HEK293 (cell line): ENCODE measurements around the gene NMRK2.
"Not testable (repeated sequence)": the region's sequence is repeated elsewhere in the genome, so short reads cannot be mapped to it uniquely, and the experiment has no call there.

Experiments used
- CTCF ChIA-PET: fragments of 350-600 bp; formaldehyde crosslinking; extraction: SDS; loops from one replicate; lab custom pipeline; 2021; ENCODE audit warnings: antibody characterized with exemption; lab: Yijun Ruan, JAX
- POLR2A ChIA-PET: fragments of 300-600 bp; formaldehyde crosslinking; extraction: SDS; loops from one replicate; lab custom pipeline; 2020; ENCODE audit warnings: antibody characterized with exemption, inconsistent platforms; lab: Yijun Ruan, JAX
- H3K27ac ChIP-seq: fragments of 200-500 bp; sonication (Bioruptor generic); 2 replicates; pipeline ENCODE4 v1.5.1; 2014; ENCODE audit warnings: low read depth, low read length, control low read depth, inconsistent platforms; ENCODE audit errors: extremely low read depth
- H3K36me3 ChIP-seq, 2 experiments: fragments of 200-500 bp in 1 of 2; sonication (Bioruptor generic) in 1 of 2; 1 replicate in 1 of 2; 2 replicates in 1 of 2; pipeline ENCODE4 v1.5.1; 2014 to 2017; ENCODE audit warnings: inconsistent platforms in 2 of 2, low read length in 2 of 2; ENCODE audit not compliant: control insufficient read depth in 2 of 2, insufficient read depth in 1 of 2
- H3K4me1 ChIP-seq: fragments of 200-500 bp; sonication (Bioruptor generic); 2 replicates; pipeline ENCODE4 v1.5.1; 2014; ENCODE audit warnings: mild to moderate bottlenecking, low read length, inconsistent platforms; ENCODE audit not compliant: control insufficient read depth, insufficient read depth
- H3K4me3 ChIP-seq: 2 replicates; pipeline ENCODE4 v1.5.1; 2011; ENCODE audit warnings: low read depth, mild to moderate bottlenecking, control low read depth, low read length, moderate library complexity
- H3K9me3 ChIP-seq: fragments of 200-500 bp; sonication (Bioruptor generic); 2 replicates; pipeline ENCODE4 v1.5.1; 2014; ENCODE audit warnings: low read depth, low read length, inconsistent platforms; ENCODE audit not compliant: control insufficient read depth, insufficient read depth
- EGR2 ChIP-seq: fragments of 450-650 bp; formaldehyde crosslinking; IDR thresholded peaks from 2 replicates; pipeline ENCODE4 v1.5.1; 2016; ENCODE audit warnings: low read depth, missing biosample characterization, missing genetic modification characterization
- FEZF1 ChIP-seq: fragments of 450-650 bp; formaldehyde crosslinking; IDR thresholded peaks from 2 replicates; pipeline ENCODE4 v1.5.1; 2016; ENCODE audit warnings: missing biosample characterization, missing genetic modification characterization
- GLIS1 ChIP-seq: fragments of 450-650 bp; formaldehyde crosslinking; IDR thresholded peaks from 2 replicates; pipeline ENCODE4 v1.5.1; 2016; ENCODE audit warnings: missing biosample characterization, missing genetic modification characterization
- HOXA7 ChIP-seq: sonication (generic); formaldehyde crosslinking; IDR thresholded peaks from 2 replicates; pipeline ENCODE4 v1.8.1; 2022; ENCODE audit warnings: missing genetic modification reagents, borderline replicate concordance
- KLF17 ChIP-seq: fragments of 450-650 bp; formaldehyde crosslinking; IDR thresholded peaks from 2 replicates; pipeline ENCODE4 v1.5.1; 2016; ENCODE audit warnings: missing biosample characterization, missing genetic modification characterization
- YY2 ChIP-seq: fragments of 450-650 bp; formaldehyde crosslinking; IDR thresholded peaks from 2 replicates; pipeline ENCODE4 v1.5.1; 2016; ENCODE audit warnings: missing biosample characterization, missing genetic modification characterization
- ZFHX2 ChIP-seq: fragments of 450-650 bp; formaldehyde crosslinking; conservative IDR thresholded peaks from 2 replicates; pipeline ENCODE4 v1.5.1; 2016; ENCODE audit warnings: missing biosample characterization, missing genetic modification characterization
- ZFP41 ChIP-seq: fragments of 450-650 bp; formaldehyde crosslinking; IDR thresholded peaks from 2 replicates; pipeline ENCODE4 v1.5.1; 2016; ENCODE audit warnings: missing biosample characterization, missing genetic modification characterization, borderline replicate concordance
- ZIC2 ChIP-seq: fragments of 450-650 bp; formaldehyde crosslinking; IDR thresholded peaks from 2 replicates; pipeline ENCODE4 v1.5.1; 2016; ENCODE audit warnings: missing biosample characterization, missing genetic modification characterization
- ZNF121 ChIP-seq: fragments of 450-650 bp; formaldehyde crosslinking; IDR thresholded peaks from 2 replicates; pipeline ENCODE4 v1.5.1; 2016; ENCODE audit warnings: missing biosample characterization, missing genetic modification characterization
- ZNF169 ChIP-seq: fragments of 450-650 bp; formaldehyde crosslinking; IDR thresholded peaks from 2 replicates; pipeline ENCODE4 v1.5.1; 2016; ENCODE audit warnings: missing biosample characterization, missing genetic modification characterization
- ZNF19 ChIP-seq: fragments of 450-650 bp; formaldehyde crosslinking; IDR thresholded peaks from 2 replicates; pipeline ENCODE4; 2016; ENCODE audit warnings: missing biosample characterization, missing genetic modification characterization, low read depth
- ZNF2 ChIP-seq: fragments of 450-650 bp; formaldehyde crosslinking; IDR thresholded peaks from 2 replicates; pipeline ENCODE4 v1.5.1; 2016; ENCODE audit warnings: missing biosample characterization, missing genetic modification characterization
- ZNF23 ChIP-seq: fragments of 450-650 bp; formaldehyde crosslinking; IDR thresholded peaks from 2 replicates; pipeline ENCODE4 v1.5.1; 2016; ENCODE audit warnings: missing biosample characterization, missing genetic modification characterization, borderline replicate concordance
- ZNF366 ChIP-seq: fragments of 450-650 bp; formaldehyde crosslinking; conservative IDR thresholded peaks from 2 replicates; pipeline ENCODE4 v1.5.1; 2016; ENCODE audit warnings: missing biosample characterization, missing genetic modification characterization
- ZNF501 ChIP-seq: fragments of 450-650 bp; formaldehyde crosslinking; IDR thresholded peaks from 2 replicates; pipeline ENCODE4 v1.5.1; 2016; ENCODE audit warnings: missing biosample characterization, missing genetic modification characterization
- ZNF560 ChIP-seq: fragments of 450-650 bp; formaldehyde crosslinking; IDR thresholded peaks from 2 replicates; pipeline ENCODE4 v1.5.1; 2017; ENCODE audit warnings: missing biosample characterization, missing genetic modification characterization, borderline replicate concordance
- ZNF585B ChIP-seq: fragments of 450-650 bp; formaldehyde crosslinking; IDR thresholded peaks from 2 replicates; pipeline ENCODE4 v1.5.1; 2016; ENCODE audit warnings: missing biosample characterization, missing genetic modification characterization
- ZNF596 ChIP-seq: fragments of 450-650 bp; IDR thresholded peaks from 2 replicates; pipeline ENCODE4 v1.5.0; 2018; ENCODE audit warnings: missing biosample characterization, mild to moderate bottlenecking, missing genetic modification characterization, moderate library complexity
- ZNF776 ChIP-seq: fragments of 450-650 bp; formaldehyde crosslinking; IDR thresholded peaks from 2 replicates; pipeline ENCODE4 v1.5.0; 2017; ENCODE audit warnings: missing biosample characterization, missing genetic modification characterization, borderline replicate concordance
- TF ChIP-seq, protein P1 (sequence below): fragments of 450-650 bp; formaldehyde crosslinking; IDR thresholded peaks from 2 replicates; pipeline ENCODE4 v1.5.1; 2016; ENCODE audit warnings: missing biosample characterization, missing genetic modification characterization
- TF ChIP-seq, protein P2 (sequence below): fragments of 450-650 bp; formaldehyde crosslinking; IDR thresholded peaks from 2 replicates; pipeline ENCODE4 v1.5.1; 2016; ENCODE audit warnings: missing biosample characterization, missing genetic modification characterization
- TF ChIP-seq, protein P3 (sequence below): fragments of 450-650 bp; formaldehyde crosslinking; IDR thresholded peaks from 2 replicates; pipeline ENCODE4 v1.5.1; 2016; ENCODE audit warnings: missing biosample characterization, missing genetic modification characterization

NMRK2 gene

DNA sequence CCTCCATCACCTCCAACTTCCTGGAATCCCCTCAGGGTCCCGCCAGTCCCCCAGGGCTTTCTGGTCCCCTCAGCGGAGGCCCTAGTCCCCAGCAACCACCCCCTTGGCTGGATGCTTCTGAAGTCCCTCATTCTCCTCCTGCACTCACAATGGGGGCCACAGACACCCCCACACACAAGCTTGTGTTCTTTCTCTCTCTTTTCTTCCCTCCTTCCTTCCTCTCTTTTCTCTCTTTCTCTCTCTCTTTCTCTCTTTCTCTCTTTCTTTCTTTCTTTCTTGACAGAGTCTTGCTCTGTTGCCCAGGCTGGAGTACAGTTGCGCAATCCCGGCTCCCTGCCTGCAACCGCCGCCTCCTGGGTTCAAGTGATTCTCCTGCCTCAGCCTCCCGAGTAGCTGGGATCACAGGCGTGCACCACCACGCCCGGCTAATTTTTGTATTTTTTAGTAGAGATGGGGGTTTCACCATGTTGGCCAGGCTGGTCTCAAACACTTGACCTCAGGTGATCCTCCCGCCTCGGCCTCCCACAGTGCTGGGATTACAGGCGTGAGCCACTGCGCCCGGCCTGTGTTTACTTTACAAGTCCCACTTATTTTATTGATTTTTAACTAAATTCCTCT is 14.6 kb downstream of the NMRK2 start:
- H3K9me3 ChIP-seq, H3K4me1 ChIP-seq, H3K4me3 ChIP-seq, H3K27ac ChIP-seq, H3K36me3 ChIP-seq, POLR2A ChIA-PET, CTCF ChIA-PET: not testable (repeated sequence)
- TF ChIP-seq, protein P1, sequence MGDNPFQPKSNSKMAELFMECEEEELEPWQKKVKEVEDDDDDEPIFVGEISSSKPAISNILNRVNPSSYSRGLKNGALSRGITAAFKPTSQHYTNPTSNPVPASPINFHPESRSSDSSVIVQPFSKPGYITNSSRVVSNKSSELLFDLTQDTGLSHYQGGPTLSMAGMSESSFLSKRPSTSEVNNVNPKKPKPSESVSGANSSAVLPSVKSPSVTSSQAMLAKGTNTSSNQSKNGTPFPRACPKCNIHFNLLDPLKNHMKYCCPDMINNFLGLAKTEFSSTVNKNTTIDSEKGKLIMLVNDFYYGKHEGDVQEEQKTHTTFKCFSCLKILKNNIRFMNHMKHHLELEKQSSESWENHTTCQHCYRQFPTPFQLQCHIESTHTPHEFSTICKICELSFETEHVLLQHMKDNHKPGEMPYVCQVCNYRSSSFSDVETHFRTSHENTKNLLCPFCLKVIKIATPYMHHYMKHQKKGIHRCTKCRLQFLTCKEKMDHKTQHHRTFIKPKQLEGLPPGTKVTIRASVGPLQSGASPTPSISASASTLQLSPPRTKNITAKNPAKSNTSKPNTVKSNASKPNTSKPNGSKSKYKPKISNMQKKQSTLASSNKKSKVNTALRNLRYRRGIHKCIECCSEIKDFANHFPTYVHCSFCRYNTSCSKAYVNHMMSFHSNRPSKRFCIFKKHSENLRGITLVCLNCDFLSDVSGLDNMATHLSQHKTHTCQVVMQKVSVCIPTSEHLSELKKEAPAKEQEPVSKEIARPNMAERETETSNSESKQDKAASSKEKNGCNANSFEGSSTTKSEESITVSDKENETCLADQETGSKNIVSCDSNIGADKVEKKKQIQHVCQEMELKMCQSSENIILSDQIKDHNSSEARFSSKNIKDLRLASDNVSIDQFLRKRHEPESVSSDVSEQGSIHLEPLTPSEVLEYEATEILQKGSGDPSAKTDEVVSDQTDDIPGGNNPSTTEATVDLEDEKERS (tag by site-specific recombination) = 0 out of 2 replicates have a peak, but pooled peaks have one; percentile 47
- TF ChIP-seq ZIC2 (0 out of 2 replicates have a peak, but pooled peaks have one; percentile 20), ZFHX2 (tag by site-specific recombination) (peak; percentile 83), ZNF121 (peak; percentile 45; the same call in 1 of the 2 replicates), ZNF366 (tag by site-specific recombination) (peak; percentile 88), ZNF596 (peak; percentile 63; the same call in 1 of the 2 replicates), GLIS1 (tag by site-specific recombination) (peak; percentile 29; the same call in 1 of the 2 replicates), EGR2 (tag by site-specific recombination) (peak; percentile 71)

DNA sequence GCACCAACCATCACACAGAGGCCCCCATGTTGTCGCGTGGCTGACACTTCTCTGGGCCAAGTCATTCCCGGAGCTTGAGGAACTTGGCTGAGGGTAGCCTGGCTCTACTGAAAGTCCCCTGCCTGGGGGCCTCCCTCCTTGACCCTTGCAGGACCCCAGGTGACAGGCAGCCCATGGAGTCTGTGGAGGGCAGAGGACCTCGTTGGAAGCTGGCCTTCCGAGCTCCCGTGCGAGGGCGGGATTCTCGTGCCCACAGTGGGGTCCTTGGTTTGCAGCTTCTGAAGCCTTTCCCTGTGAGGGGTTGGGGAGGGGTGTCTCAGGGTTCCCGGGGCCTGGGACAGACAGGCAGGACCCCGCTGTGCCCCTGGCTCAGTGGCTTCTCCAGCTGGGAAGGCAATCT is 16.4 kb downstream of the NMRK2 start:
- no peaks in the 10 kb centered on the region for H3K9me3 ChIP-seq
- H3K27ac ChIP-seq = no peak overlapping the region
- CTCF ChIA-PET = no interaction called here
- H3K4me3 ChIP-seq = no peak overlapping the region
- no peaks in the 10 kb centered on the region for H3K4me1 ChIP-seq
- POLR2A ChIA-PET = no interaction called here
- no peaks in the 10 kb centered on the region for H3K36me3 ChIP-seq
- no peak for TF ChIP-seq YY2 (tag by site-specific recombination)
- no peak for TF ChIP-seq ZNF585B
- TF ChIP-seq ZNF2 (tag by site-specific recombination) = no peak
- no peak for TF ChIP-seq ZFP41 (tag by site-specific recombination)
- no peak for TF ChIP-seq ZNF23 (tag by site-specific recombination)
- TF ChIP-seq ZNF560 = no peak
- no peak for TF ChIP-seq KLF17 (tag by site-specific recombination)
- TF ChIP-seq, protein P2, sequence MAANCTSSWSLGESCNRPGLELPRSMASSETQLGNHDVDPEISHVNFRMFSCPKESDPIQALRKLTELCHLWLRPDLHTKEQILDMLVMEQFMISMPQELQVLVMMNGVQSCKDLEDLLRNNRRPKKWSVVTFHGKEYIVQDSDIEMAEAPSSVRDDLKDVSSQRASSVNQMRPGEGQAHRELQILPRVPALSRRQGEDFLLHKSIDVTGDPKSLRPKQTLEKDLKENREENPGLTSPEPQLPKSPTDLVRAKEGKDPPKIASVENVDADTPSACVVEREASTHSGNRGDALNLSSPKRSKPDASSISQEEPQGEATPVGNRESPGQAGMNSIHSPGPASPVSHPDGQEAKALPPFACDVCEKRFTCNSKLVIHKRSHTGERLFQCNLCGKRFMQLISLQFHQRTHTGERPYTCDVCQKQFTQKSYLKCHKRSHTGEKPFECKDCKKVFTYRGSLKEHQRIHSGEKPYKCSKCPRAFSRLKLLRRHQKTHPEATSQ (tag by site-specific recombination) = no peak
- no peak for TF ChIP-seq ZNF776 (tag by site-specific recombination)
- no peak for TF ChIP-seq HOXA7 (CRISPR knock-in tag)
- no peak for TF ChIP-seq ZNF19 (tag by site-specific recombination)
- TF ChIP-seq, protein P3, sequence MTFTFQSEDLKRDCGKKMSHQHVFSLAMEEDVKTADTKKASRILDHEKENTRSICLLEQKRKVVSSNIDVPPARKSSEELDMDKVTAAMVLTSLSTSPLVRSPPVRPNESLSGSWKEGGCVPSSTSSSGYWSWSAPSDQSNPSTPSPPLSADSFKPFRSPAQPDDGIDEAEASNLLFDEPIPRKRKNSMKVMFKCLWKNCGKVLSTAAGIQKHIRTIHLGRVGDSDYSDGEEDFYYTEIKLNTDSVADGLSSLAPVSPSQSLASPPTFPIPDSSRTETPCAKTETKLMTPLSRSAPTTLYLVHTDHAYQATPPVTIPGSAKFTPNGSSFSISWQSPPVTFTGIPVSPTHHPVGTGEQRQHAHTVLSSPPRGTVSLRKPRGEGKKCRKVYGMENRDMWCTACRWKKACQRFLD (tag by site-specific recombination) = no peak
- no peak for TF ChIP-seq FEZF1
- no peak for TF ChIP-seq ZNF501
- no peak for TF ChIP-seq ZNF169
